Adrenal gland (tissue), 5 donors: ENCODE data around the gene ACTL9.

Source experiments
- POLR2A ChIP-seq, 2 donors: fragments of 450-650 bp; IDR thresholded peaks; one replicate each; pipeline ENCODE4 v1.6.1; 2017; ENCODE audit warnings: antibody characterized with exemption in 2 of 2, mild to moderate bottlenecking in 2 of 2, moderate library complexity in 1 of 2
- TF ChIP-seq, protein P1 (sequence below), 6 experiments: fragments of 450-650 bp in 4 of 6; fragments of 200-600 bp in 2 of 6; sonication (generic) in 1 of 6; IDR thresholded peaks; 1 replicate in 5 of 6; 2 replicates in 1 of 6; pipeline versions ENCODE4 v1.5.1 to v1.8.0; 2016 to 2021; ENCODE audit warnings: antibody characterized with exemption in 6 of 6, mild to moderate bottlenecking in 2 of 6, moderate library complexity in 1 of 6
- donor health status: DM: no; HTN: no; CAD: no.

DNA sequence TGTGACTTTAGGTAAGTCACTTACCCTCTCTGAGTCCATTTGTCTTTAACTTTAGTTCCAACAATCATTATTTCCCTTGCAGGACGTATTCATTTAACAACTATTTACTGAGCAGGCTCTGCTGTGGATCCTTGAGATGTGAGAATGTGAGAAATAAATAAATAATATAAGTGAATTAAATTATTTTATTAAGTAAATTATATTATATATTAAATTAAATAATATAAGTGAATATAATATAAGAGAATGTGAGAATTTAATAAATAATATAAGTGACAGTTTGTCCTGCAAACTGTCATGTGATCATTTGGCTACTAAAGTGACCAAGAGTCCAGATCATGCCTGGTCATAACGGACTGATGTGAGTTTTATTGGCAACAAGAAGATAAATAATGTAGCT lies 23.4 kb upstream of the ACTL9 start:
- no peak for TF ChIP-seq POLR2A (IDR thresholded peaks at IDR 0.05)
- TF ChIP-seq, protein P1, sequence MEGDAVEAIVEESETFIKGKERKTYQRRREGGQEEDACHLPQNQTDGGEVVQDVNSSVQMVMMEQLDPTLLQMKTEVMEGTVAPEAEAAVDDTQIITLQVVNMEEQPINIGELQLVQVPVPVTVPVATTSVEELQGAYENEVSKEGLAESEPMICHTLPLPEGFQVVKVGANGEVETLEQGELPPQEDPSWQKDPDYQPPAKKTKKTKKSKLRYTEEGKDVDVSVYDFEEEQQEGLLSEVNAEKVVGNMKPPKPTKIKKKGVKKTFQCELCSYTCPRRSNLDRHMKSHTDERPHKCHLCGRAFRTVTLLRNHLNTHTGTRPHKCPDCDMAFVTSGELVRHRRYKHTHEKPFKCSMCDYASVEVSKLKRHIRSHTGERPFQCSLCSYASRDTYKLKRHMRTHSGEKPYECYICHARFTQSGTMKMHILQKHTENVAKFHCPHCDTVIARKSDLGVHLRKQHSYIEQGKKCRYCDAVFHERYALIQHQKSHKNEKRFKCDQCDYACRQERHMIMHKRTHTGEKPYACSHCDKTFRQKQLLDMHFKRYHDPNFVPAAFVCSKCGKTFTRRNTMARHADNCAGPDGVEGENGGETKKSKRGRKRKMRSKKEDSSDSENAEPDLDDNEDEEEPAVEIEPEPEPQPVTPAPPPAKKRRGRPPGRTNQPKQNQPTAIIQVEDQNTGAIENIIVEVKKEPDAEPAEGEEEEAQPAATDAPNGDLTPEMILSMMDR (IDR thresholded peaks at IDR 0.05) = no peak
